NB4 (cell line): ENCODE measurements around the gene CST9.
"Not testable (repeated sequence)": the region's sequence is repeated elsewhere in the genome, so short reads cannot be mapped to it uniquely, and the experiment has no call there.

Source experiments
- POLR2A ChIP-seq: IDR thresholded peaks from 2 replicates; pipeline ENCODE4 v1.6.1; 2011; ENCODE audit warnings: mild to moderate bottlenecking; ENCODE audit not compliant: insufficient read length; ENCODE audit errors: extremely low read depth
- TF ChIP-seq, protein P1 (sequence below): IDR thresholded peaks from one replicate; pipeline ENCODE4 v1.5.1; 2012; ENCODE audit warnings: low read depth, low read length

DNA sequence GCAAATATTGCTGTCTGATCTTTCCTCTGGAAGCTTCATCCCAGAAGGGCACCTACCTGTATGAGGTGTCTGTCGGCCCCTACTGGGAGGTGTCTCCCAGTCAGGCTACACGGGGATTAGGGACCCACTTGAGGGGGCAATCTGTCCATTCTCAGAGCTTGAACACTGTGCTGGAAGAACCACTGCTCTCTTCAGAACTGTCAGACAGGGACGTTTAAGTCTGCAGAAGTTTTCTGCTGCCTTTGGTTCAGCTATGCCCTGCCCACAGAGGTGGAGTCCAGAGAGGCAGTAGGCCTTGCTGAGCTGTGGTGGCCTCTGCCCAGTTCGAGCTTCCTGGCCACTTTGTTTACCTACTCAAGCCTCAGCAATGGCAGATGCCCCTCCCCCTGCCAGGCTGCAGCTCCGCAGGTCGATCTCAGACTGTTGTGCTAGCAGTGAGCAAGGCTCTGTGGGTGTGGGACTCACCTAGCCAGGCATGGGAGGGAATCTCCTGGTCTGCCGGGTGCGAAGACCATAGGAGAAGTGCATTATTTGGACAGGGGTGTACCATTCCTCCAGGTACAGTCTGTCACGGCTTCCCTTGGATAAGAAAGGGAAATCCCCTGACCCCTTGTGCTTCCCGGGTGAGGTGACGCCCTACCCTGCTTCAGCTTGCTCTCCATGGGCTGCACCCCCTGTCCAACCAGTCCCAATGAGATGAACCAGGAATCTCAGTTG, 15.1 kb upstream of the CST9 start:
- TF ChIP-seq, protein P1, sequence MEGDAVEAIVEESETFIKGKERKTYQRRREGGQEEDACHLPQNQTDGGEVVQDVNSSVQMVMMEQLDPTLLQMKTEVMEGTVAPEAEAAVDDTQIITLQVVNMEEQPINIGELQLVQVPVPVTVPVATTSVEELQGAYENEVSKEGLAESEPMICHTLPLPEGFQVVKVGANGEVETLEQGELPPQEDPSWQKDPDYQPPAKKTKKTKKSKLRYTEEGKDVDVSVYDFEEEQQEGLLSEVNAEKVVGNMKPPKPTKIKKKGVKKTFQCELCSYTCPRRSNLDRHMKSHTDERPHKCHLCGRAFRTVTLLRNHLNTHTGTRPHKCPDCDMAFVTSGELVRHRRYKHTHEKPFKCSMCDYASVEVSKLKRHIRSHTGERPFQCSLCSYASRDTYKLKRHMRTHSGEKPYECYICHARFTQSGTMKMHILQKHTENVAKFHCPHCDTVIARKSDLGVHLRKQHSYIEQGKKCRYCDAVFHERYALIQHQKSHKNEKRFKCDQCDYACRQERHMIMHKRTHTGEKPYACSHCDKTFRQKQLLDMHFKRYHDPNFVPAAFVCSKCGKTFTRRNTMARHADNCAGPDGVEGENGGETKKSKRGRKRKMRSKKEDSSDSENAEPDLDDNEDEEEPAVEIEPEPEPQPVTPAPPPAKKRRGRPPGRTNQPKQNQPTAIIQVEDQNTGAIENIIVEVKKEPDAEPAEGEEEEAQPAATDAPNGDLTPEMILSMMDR, result not testable (repeated sequence)
- TF ChIP-seq POLR2A, result not testable (repeated sequence)
